Measurements from ENCODE around the gene RPS2. TPM values are rescaled to one million over a fixed set of nuclear protein-coding genes. Genes with fewer than 3 reads are reported as not detected.

RPS2 gene
- total RNA-seq, 1 experiment from 2014 or later, result 2,961 TPM

DNA sequence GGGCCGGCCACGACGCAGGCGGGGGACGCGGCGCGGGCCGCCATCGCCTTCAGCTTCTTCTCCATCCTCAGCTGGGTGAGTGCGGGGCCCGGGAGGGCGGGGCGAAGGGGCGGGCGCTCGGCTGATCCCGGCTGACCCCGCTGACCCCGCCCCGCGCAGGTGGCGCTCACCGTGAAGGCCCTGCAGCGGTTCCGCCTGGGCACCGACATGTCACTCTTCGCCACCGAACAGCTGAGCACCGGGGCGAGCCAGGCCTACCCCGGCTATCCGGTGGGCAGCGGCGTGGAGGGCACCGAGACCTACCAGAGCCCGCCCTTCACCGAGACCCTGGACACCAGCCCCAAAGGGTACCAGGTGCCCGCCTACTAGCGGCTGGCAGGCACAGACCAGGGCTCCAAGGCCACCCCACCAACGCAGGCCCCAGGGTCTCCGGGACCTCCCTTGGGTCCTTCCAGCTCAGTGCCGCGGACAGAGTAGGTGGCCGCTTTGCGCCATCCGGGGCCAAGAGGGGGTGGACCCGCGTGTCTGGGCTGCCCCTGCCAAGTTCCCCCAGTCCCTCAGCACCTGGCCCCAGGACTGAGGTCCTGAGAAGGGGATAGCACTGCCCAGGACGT, 28.2 kb upstream of the RPS2 start:
- Mint-ChIP-seq H3K4me3 (ENCODE audit: unreplicated experiment) (no peak overlapping the region), H3K4me1 (ENCODE audit: low read depth, unreplicated experiment) (peaks cover 7% of the 10 kb centered on the region), H3K27ac (ENCODE audit: unreplicated experiment) (no peak overlapping the region), H3K27me3 (ENCODE audit: insufficient read depth, unreplicated experiment) (no peaks in the 10 kb centered on the region), H3K9me3 (ENCODE audit: unreplicated experiment) (no peaks in the 10 kb centered on the region), H3K36me3 (ENCODE audit: insufficient read depth, unreplicated experiment) (peaks cover 11% of the 10 kb centered on the region)
- BruUV-seq (replicated peaks), result no TSS peak
- ChIA-PET CTCF (no interaction called here), POLR2A (interaction anchor here (0.5 kb wide), 1 partner anchor 18 kb away, joined by 5 read pairs; no protein-coding TSS in a partner anchor)
- Histone ChIP-seq H3K9me3 (no peaks in the 10 kb centered on the region), H3K36me3 (ENCODE audit: control insufficient read depth, insufficient read depth, low read length) (no peaks in the 10 kb centered on the region), H3K27me3 (replicated peaks; ENCODE audit: control insufficient read depth, insufficient read depth, low read length) (no peaks in the 10 kb centered on the region), H3K4me3 (ENCODE audit: low read depth, low read length) (no peak overlapping the region), H3K4me1 (peaks cover 8% of the 10 kb centered on the region; the same call in 1 of the 2 replicates)
- intact Hi-C loops (cut with micrococcal nuclease; ENCODE audit: unreplicated experiment), result no loop called here
- no peak for DNase-seq
- TF ChIP-seq, protein P1, sequence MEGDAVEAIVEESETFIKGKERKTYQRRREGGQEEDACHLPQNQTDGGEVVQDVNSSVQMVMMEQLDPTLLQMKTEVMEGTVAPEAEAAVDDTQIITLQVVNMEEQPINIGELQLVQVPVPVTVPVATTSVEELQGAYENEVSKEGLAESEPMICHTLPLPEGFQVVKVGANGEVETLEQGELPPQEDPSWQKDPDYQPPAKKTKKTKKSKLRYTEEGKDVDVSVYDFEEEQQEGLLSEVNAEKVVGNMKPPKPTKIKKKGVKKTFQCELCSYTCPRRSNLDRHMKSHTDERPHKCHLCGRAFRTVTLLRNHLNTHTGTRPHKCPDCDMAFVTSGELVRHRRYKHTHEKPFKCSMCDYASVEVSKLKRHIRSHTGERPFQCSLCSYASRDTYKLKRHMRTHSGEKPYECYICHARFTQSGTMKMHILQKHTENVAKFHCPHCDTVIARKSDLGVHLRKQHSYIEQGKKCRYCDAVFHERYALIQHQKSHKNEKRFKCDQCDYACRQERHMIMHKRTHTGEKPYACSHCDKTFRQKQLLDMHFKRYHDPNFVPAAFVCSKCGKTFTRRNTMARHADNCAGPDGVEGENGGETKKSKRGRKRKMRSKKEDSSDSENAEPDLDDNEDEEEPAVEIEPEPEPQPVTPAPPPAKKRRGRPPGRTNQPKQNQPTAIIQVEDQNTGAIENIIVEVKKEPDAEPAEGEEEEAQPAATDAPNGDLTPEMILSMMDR (IDR thresholded peaks at IDR 0.05; ENCODE audit: insufficient read depth in 1 of 2, low read depth in 1 of 2, low read length in 1 of 2, severe bottlenecking in 1 of 2, unreplicated experiment in 1 of 2), result no peak

DNA sequence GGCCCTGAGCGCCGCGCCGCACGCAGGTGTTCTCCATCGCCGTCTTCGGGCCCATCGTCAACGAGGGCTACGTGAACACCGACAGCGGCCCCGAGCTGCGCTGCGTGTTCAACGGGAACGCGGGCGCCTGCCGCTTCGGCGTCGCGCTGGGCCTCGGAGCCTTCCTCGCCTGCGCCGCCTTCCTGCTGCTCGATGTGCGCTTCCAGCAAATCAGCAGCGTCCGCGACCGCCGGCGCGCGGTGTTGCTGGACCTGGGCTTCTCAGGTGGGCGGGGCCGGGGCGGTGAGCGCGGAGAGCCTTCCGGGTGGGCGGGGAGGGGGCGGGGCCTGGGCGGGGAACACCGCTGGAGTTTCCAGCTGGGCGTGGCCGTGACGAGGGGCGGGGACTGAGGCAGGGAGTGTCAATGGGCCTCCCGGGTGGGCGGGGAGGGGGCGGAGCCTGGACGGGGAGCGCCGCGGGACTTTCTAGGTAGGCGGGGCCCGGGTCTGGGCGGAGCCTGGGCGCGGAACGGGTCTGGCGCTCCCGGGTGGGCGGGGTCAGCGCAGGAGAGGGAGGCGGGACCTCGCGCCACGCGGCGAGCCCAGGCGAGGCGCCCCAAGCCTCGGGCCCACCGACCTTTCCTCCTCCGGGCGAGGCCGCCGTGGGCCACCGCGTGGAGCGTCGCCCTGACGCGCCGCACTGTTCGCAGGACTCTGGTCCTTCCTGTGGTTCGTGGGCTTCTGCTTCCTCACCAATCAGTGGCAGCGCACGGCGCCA, 27.5 kb upstream of the RPS2 start:
- H3K9me3 ChIP-seq, result no peaks in the 10 kb centered on the region
- peaks cover 7% of the 10 kb centered on the region for H3K4me1 Mint-ChIP-seq (ENCODE audit: low read depth, unreplicated experiment)
- H3K36me3 ChIP-seq (ENCODE audit: control insufficient read depth, insufficient read depth, low read length), result no peaks in the 10 kb centered on the region; the same call in 1 of the 2 replicates
- H3K9me3 Mint-ChIP-seq (ENCODE audit: unreplicated experiment), result no peaks in the 10 kb centered on the region
- H3K27ac Mint-ChIP-seq (ENCODE audit: unreplicated experiment), result no peak overlapping the region
- CTCF ChIA-PET, result no interaction called here
- POLR2A ChIA-PET, result no interaction called here
- no peaks in the 10 kb centered on the region for H3K27me3 Mint-ChIP-seq (ENCODE audit: insufficient read depth, unreplicated experiment)
- H3K36me3 Mint-ChIP-seq (ENCODE audit: insufficient read depth, unreplicated experiment), result peaks cover 10% of the 10 kb centered on the region
- DNase-seq, result peak; percentile 67 to 87
- no peak overlapping the region for H3K4me3 Mint-ChIP-seq (ENCODE audit: unreplicated experiment)
- BruUV-seq (replicated peaks), result no TSS peak
- intact Hi-C loops (cut with micrococcal nuclease; ENCODE audit: unreplicated experiment), result no loop called here
- TF ChIP-seq, protein P1 (IDR thresholded peaks at IDR 0.05; ENCODE audit: insufficient read depth in 1 of 2, low read depth in 1 of 2, low read length in 1 of 2, severe bottlenecking in 1 of 2, unreplicated experiment in 1 of 2), result no peak
- H3K4me3 ChIP-seq (ENCODE audit: low read depth, low read length), result no peak overlapping the region
- no peaks in the 10 kb centered on the region for H3K27me3 ChIP-seq (replicated peaks; ENCODE audit: control insufficient read depth, insufficient read depth, low read length)
- H3K4me1 ChIP-seq, result peaks cover 8% of the 10 kb centered on the region; the same call in 1 of the 2 replicates

DNA sequence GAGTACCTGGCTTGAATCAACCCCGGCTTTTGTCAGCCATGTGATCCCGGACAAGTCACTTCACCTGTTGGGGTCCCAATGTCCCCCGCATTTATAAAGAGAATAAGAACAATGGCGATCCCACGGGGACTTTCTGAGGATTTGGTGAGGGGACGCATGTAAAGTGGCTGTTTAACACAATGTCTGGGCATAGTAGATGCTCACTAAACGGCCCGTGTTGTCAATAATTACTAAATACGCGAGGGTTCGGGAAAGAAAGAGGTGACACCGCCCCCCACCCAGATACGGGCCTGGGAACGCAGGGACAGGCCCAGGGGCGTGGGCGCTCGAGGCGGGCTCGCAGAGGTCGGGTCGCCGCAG, 26.9 kb upstream of the RPS2 start:
- DNase-seq, result no peak
- H3K4me3 Mint-ChIP-seq (ENCODE audit: unreplicated experiment), result no peak overlapping the region
- intact Hi-C loops (cut with micrococcal nuclease; ENCODE audit: unreplicated experiment), result no loop called here
- no TSS peak for BruUV-seq (replicated peaks)
- Histone ChIP-seq H3K27me3 (replicated peaks; ENCODE audit: control insufficient read depth, insufficient read depth, low read length) (no peaks in the 10 kb centered on the region), H3K36me3 (ENCODE audit: control insufficient read depth, insufficient read depth, low read length) (peaks cover under 1% of the 10 kb centered on the region; the same call in 1 of the 2 replicates), H3K9me3 (no peaks in the 10 kb centered on the region), H3K4me3 (ENCODE audit: low read depth, low read length) (no peak overlapping the region), H3K4me1 (peaks cover 8% of the 10 kb centered on the region; the same call in 1 of the 2 replicates)
- no peak overlapping the region for H3K27ac Mint-ChIP-seq (ENCODE audit: unreplicated experiment)
- no peaks in the 10 kb centered on the region for H3K27me3 Mint-ChIP-seq (ENCODE audit: insufficient read depth, unreplicated experiment)
- no peaks in the 10 kb centered on the region for H3K9me3 Mint-ChIP-seq (ENCODE audit: unreplicated experiment)
- CTCF ChIA-PET, result interaction anchor here (0.5 kb wide), 1 partner anchor 31 kb away, joined by 3 read pairs; no protein-coding TSS in a partner anchor
- TF ChIP-seq, protein P1 (IDR thresholded peaks at IDR 0.05; ENCODE audit: insufficient read depth in 1 of 2, low read depth in 1 of 2, low read length in 1 of 2, severe bottlenecking in 1 of 2, unreplicated experiment in 1 of 2), result no peak
- H3K36me3 Mint-ChIP-seq (ENCODE audit: insufficient read depth, unreplicated experiment), result peaks cover 10% of the 10 kb centered on the region
- POLR2A ChIA-PET, result no interaction called here
- peaks cover 7% of the 10 kb centered on the region for H3K4me1 Mint-ChIP-seq (ENCODE audit: low read depth, unreplicated experiment)

Data from Caco-2 (cell line).